HL-60 (cell line): Measurements from ENCODE around the gene RETN.

Experiments used
- DNase-seq, 2 experiments: peaks; one replicate each; pipeline ENCODE4 v3.0.0-alpha.2; 2010 to 2020; ENCODE audit warnings: low read depth in 1 of 2, low spot score in 1 of 2
- H3K27ac ChIP-seq: fragments of 250-450 bp; sonication (Bioruptor Pico); replicated peaks from 2 replicates; pipeline ENCODE4 v1.5.1; 2020; ENCODE audit warnings: mild to moderate bottlenecking, moderate library complexity
- H3K27me3 ChIP-seq: fragments of 250-450 bp; sonication (Bioruptor Pico); 2 replicates; pipeline ENCODE4 v1.5.1; 2021; ENCODE audit warnings: mild to moderate bottlenecking, moderate library complexity; ENCODE audit not compliant: insufficient read depth, poor library complexity, severe bottlenecking
- H3K4me3 ChIP-seq: replicated peaks from 2 replicates; pipeline ENCODE4 v1.5.1; 2011; ENCODE audit warnings: mild to moderate bottlenecking, control low read depth, low read length; ENCODE audit not compliant: insufficient read depth
- GABPA ChIP-seq: IDR thresholded peaks from 2 replicates; pipeline ENCODE4 v1.6.1; 2012; ENCODE audit warnings: low read depth
- POLR2AphosphoS5 ChIP-seq: IDR thresholded peaks from 2 replicates; pipeline ENCODE4 v1.6.1; 2012; ENCODE audit warnings: low read depth
- REST ChIP-seq: IDR thresholded peaks from 2 replicates; pipeline ENCODE4 v1.6.1; 2012; ENCODE audit warnings: low read depth; ENCODE audit not compliant: insufficient replicate concordance
- SPI1 ChIP-seq: IDR thresholded peaks from 2 replicates; pipeline ENCODE4 v1.6.1; 2012; ENCODE audit warnings: low read depth, mild to moderate bottlenecking, borderline replicate concordance
- TF ChIP-seq, protein P1 (sequence below): IDR thresholded peaks from one replicate; pipeline ENCODE4 v1.5.1; 2011; ENCODE audit warnings: low read length, control low read depth, inconsistent platforms; ENCODE audit not compliant: insufficient read depth

Gene RETN

DNA sequence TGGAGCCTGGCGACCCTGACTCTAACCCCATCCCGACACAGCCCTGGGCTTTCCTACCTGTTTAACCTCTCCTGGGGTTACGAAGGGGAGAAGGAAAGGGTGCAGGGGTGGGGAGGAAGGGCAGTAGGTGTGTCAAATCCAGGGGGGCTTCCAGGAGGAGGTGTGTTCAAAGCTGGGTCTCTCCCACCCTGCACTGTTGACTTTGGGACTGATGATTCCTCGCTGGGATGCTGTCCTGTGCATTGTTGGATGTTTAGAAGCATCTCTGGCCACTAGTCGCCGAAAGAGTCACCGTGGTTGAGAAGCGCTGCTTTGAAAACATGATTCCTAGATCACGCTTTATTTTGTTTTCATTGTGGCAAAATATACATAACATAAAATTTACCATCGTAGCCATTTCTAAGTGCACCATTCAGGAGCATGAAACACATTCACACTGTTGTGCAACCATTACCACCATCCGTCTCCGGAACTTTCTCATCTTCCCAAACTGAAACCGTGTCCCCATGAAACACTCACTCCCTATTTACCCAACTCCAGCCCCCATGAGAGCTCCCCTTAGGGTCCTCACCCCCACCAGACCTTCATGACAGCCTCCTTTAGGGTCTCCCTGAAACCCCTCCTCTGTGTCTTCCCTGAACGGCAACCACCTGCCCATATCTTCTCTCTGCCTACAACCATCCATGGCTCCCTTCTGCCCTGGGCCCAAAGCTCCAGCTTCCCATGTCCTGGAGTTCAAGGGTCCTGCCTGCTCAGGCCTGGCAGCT, 37.5 kb downstream of the RETN start:
- H3K4me3 ChIP-seq, result no peak overlapping the region

GRCh38 chr19:7706955-7707456, 38.2 kb downstream of the RETN start:
- no peak overlapping the region for H3K4me3 ChIP-seq
- TF ChIP-seq POLR2AphosphoS5, result no peak
- no peaks in the 10 kb centered on the region for H3K27me3 ChIP-seq
- DNase-seq, result no peak
- H3K27ac ChIP-seq, result peak overlapping the region; percentile 79

More for the DNA sequence above, 37.5 kb downstream of the RETN start:
- TF ChIP-seq REST, result no peak
- TF ChIP-seq, protein P1, sequence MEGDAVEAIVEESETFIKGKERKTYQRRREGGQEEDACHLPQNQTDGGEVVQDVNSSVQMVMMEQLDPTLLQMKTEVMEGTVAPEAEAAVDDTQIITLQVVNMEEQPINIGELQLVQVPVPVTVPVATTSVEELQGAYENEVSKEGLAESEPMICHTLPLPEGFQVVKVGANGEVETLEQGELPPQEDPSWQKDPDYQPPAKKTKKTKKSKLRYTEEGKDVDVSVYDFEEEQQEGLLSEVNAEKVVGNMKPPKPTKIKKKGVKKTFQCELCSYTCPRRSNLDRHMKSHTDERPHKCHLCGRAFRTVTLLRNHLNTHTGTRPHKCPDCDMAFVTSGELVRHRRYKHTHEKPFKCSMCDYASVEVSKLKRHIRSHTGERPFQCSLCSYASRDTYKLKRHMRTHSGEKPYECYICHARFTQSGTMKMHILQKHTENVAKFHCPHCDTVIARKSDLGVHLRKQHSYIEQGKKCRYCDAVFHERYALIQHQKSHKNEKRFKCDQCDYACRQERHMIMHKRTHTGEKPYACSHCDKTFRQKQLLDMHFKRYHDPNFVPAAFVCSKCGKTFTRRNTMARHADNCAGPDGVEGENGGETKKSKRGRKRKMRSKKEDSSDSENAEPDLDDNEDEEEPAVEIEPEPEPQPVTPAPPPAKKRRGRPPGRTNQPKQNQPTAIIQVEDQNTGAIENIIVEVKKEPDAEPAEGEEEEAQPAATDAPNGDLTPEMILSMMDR, result no peak
- no peak for TF ChIP-seq POLR2AphosphoS5
- TF ChIP-seq GABPA, result no peak
- TF ChIP-seq SPI1, result no peak
- peak in 1 of 2 experiments; percentile 44 for DNase-seq
- no peaks in the 10 kb centered on the region for H3K27me3 ChIP-seq
- peak overlapping the region; percentile 79 for H3K27ac ChIP-seq

DNA sequence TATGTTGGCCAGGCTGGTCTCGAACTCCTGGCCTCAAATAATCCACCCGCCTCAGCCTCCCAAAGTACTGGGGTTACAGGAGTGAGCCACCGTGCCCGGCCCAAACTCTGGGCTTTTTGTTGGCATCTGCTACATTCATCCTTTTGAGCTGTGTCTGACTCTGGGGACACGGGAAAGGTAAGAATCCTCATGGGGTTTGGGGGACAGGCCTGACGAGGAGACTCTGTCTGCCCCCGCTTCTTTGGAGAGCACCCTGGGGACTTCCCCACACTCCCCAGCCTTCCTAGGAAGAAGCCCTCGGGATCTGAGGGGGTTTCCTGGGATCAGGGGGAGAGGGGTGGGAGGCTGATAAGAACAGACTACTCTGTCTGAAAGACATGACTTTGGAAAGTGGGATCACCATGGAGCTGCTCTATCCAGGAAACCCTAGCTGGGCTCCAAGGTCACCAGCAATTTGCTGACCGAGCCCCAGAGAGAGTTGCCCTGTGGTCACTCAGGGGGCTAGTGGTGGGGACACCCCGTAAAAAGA, 41.1 kb downstream of the RETN start:
- DNase-seq, result no peak
- H3K27ac ChIP-seq, result peak overlapping the region; percentile 12; the same call in 1 of the 2 replicates
- no peak overlapping the region for H3K4me3 ChIP-seq
- H3K27me3 ChIP-seq, result no peaks in the 10 kb centered on the region
- TF ChIP-seq SPI1, result no peak
- no peak for TF ChIP-seq POLR2AphosphoS5
- TF ChIP-seq, protein P1, result no peak
- TF ChIP-seq REST, result no peak

GRCh38 chr19:7710616-7711015, 41.8 kb downstream of the RETN start:
- peak overlapping the region; percentile 11; the same call in 1 of the 2 replicates for H3K27ac ChIP-seq
- no peaks in the 10 kb centered on the region for H3K27me3 ChIP-seq
- peak in 1 of 2 experiments; percentile 28 for DNase-seq
- H3K4me3 ChIP-seq, result no peak overlapping the region
- TF ChIP-seq, protein P1, result no peak
- TF ChIP-seq REST, result no peak
- TF ChIP-seq POLR2AphosphoS5, result no peak
- TF ChIP-seq GABPA, result no peak
- TF ChIP-seq SPI1, result no peak
